HCT116 (cell line): ENCODE results near the gene CEP19.

Experiments used
- CTCF ChIP-seq, 3 experiments: fragments of 200-600 bp in 1 of 3; sonication (generic) in 1 of 3; IDR thresholded peaks in 2 of 3; conservative IDR thresholded peaks in 1 of 3; 2 replicates each; pipeline ENCODE4 v1.5.1; 2012 to 2017; ENCODE audit warnings: low read depth in 2 of 3, low read length in 2 of 3, antibody characterized with exemption in 1 of 3, borderline replicate concordance in 1 of 3, control low read depth in 1 of 3, mild to moderate bottlenecking in 1 of 3, mixed read lengths in 1 of 3, mixed run types in 1 of 3, moderate library complexity in 1 of 3; ENCODE audit not compliant: insufficient read depth in 1 of 3
- EZH2 ChIP-seq: fragments of 200-600 bp; sonication (generic); IDR thresholded peaks from 2 replicates; pipeline ENCODE4 v1.6.1; 2017; ENCODE audit warnings: antibody characterized with exemption, mixed run types
- EZH2phosphoT487 ChIP-seq: fragments of 200-600 bp; IDR thresholded peaks from 2 replicates; pipeline ENCODE4 v1.6.1; 2018; ENCODE audit warnings: antibody characterized with exemption, borderline replicate concordance
- JUND ChIP-seq: IDR thresholded peaks from 2 replicates; pipeline ENCODE4 v1.6.1; 2012
- POLR2A ChIP-seq: IDR thresholded peaks from 2 replicates; pipeline ENCODE4 v1.7.0; 2011; ENCODE audit warnings: borderline replicate concordance; ENCODE audit not compliant: insufficient read depth, insufficient read length; ENCODE audit errors: extremely low read depth
- POLR2AphosphoS5 ChIP-seq: IDR thresholded peaks from 2 replicates; pipeline ENCODE4 v1.6.1; 2011; ENCODE audit warnings: mild to moderate bottlenecking, low read depth, low read length, moderate library complexity
- SIN3A ChIP-seq: IDR thresholded peaks from 2 replicates; pipeline ENCODE4 v1.6.1; 2012; ENCODE audit warnings: low read depth

GRCh38 chr3:196684548-196685407 is 27.3 kb downstream of the CEP19 start:
- TF ChIP-seq POLR2A (no peak), POLR2AphosphoS5 (no peak), CTCF (IDR thresholded peaks at IDR 0.05 in 2 of 3, conservative IDR thresholded peaks at IDR 0.05 in 1 of 3; ENCODE audit: borderline replicate concordance in 1 of 3, insufficient read depth in 1 of 3, low read depth in 2 of 3, low read length in 2 of 3) (peak; percentile 76 to 92 (median 86)), EZH2phosphoT487 (no peak), EZH2 (no peak), SIN3A (no peak), JUND (no peak)
